Ramos (cell line): ENCODE measurements around the gene ZNF608.

Experiments used
- in situ Hi-C: fragments of 300-500 bp; cut with MboI; formaldehyde crosslinking; loops from one replicate; pipeline ENCODE4 v1.14.3; 2022; ENCODE audit warnings: low sequenced_read_pairs; ENCODE audit not compliant: unreplicated experiment

ZNF608 gene

DNA sequence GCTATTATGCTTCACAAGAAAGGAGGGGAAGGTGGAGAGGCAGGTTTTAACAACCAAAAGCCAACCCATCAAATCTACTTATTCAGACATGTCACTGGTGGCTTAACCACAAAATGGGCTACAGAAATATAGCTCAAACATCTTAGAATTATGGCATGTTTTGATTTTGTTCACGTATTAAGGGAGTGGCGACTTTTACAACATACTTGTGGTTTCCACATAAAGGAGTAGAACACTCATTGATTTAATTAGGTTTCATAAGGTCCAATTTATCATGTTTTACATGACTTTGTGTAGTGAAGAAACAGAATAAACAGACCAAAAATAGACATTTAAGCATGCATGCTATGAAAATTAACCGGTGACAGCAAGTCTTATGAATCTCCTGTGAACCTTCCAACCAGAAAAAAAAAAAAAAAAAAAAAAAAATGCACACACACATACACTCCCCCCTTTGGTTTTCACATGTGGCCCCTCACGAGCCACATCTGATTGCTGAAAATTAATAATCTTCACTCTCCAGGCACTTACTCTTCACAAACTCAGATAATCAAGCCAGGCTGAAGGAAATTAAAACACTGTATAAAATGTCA is 5.4 kb downstream of the ZNF608 start:
- in situ Hi-C loops, result loop anchor here (10.0 kb wide), 1 partner anchor 264 kb away; no protein-coding TSS in a partner anchor

GRCh38 chr5:124740071-124740470 is 6.4 kb downstream of the ZNF608 start:
- in situ Hi-C loops, result loop anchor here (10.0 kb wide), 1 partner anchor 265 kb away; no protein-coding TSS in a partner anchor

GRCh38 chr5:124739634-124740025 is 6.8 kb downstream of the ZNF608 start:
- in situ Hi-C loops, result loop anchor here (10.0 kb wide), 1 partner anchor 265 kb away; no protein-coding TSS in a partner anchor

DNA sequence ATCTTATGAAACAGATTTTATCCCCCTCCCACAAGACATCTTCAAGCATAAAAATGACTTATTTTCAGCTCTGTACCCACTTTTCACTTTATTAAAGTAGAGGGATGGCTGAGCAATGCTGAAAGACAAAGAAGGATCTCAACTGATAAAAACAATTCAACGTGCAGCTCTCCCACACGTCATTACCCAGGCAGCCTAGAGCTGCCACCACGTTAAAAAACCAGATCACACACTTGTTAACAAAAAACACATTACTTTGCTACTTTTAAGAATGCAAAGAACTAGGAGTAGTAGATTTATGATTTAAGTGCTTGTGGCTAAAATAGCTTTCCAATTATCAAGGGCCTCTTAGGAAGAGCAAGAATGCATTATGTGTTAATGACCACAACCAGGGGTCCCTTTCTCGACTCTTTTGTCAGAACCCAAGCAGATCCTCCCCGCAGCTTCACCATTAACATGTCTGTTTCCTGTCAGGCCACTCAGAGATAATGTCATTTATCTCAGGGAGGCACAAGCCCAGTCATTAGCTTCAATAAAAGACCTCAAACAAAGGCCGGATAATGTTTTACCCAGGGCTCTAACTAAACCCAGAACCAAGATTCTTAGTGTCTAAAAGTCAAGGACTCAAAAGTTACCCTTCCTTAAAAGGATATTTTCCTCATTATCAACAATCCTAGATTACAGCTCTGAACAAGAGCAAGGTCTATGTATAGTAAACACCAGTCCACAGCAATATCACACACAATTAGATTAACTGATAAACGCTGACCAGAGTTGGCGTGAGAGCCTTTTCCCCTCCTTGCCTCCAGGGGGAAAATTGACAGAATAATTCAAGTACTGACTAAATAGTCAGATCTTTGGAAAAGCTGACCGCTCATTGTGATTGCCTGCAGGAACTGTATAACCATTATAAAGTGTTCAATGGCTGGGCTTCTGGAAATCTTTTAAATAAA is 7.5 kb downstream of the ZNF608 start:
- in situ Hi-C loops, result no loop called here

DNA sequence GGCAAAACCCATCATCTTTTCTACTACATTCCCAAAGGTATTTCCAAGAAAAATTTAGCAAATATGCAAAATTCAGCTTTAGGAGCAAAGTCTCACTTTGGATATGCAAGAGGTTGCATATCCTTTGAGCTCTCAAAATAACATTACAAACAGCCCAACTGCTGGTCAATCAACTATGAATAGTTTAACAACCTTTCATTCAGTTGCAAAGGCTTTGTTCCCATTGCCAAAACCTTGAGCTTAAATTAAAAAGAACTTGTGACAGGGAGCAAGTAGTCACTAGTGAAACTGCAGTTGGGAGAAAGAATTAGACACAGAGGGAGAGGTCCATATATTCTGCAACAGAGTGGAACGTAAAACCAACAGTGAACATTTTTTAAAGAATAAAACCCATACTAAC is 8.8 kb downstream of the ZNF608 start:
- in situ Hi-C loops, result no loop called here

GRCh38 chr5:124736805-124737188 is 9.6 kb downstream of the ZNF608 start:
- in situ Hi-C loops, result no loop called here

DNA sequence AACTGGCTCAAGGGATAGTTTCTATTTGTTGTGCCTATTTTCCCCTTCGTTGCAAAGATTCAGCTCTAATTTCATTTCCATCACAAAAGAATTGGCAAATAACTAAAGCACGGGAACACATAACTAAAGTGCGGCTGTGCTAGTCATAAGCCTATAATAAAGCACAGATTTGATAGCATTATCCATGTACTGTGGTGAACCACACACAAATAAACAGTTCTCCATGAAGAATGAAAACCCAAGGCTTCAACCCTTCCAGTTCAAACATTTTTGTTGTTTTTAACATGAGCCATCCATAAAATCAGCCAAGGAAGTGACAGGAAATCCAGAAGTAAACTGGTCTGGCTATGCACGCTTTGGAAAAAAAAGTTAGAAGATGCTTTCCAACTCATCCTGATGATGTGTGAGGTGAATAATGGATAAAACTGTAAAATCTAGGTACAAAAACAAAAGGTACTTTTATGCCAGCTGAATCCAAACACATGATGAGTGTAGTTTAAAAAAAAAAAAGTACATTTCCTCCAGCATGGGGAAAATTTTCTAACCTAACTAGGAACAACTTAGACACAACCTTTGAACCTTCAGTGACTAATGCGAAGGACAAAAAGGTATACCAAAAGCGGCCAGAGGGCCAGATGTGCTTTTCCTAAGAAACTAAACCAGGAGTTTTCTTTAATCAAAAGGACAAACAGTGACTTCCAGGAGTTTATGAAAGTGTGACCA is 10.2 kb downstream of the ZNF608 start:
- in situ Hi-C loops, result no loop called here

GRCh38 chr5:124735169-124735858 is 11.1 kb downstream of the ZNF608 start:
- in situ Hi-C loops, result no loop called here

DNA sequence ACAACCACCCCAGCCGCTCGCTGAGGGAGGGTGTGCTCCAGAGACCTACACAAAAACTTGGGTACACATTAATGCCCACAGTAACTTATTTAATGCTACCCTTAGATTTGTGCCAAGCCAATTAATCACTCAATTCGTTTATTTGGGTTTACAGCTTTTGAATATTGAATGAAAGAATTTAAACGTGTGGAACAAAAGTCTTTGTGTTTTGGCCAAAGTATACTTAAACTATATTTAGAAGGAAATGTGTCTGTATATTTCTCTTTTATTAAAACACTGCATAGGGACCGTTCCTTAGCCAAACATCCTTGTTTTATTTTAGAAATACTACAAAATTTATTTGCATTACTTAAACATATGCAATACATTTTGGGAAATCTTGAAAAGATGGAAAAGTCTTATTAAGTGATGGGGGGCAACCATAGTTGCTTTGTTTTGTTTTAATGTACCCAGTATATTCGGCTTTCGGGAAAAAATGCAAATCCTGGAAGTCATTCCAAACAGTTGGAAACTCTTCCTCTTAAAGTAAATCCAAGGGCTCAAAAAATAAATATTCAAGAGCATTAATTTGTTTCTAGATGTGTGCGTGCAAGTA is 11.8 kb downstream of the ZNF608 start:
- in situ Hi-C loops, result no loop called here

DNA sequence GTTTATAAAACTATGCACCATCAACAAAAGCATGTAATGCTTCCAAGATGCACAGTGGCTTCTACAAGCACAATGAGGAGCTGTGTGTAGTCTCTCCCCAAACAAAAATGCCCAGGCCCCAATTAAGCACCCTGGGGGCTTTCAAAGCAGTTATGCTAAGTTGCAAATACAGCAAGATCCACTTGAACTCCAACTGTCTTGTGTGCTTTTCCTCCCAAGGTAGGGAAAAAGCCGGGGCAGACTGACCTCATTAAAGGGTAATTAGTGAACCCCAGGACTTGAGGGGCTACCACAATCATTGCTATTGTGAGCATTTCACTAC is 13.1 kb downstream of the ZNF608 start:
- in situ Hi-C loops, result no loop called here

GRCh38 chr5:124732428-124733328 is 13.8 kb downstream of the ZNF608 start:
- in situ Hi-C loops, result no loop called here

GRCh38 chr5:124730381-124730780 is 16.1 kb downstream of the ZNF608 start:
- in situ Hi-C loops, result no loop called here

GRCh38 chr5:124729720-124730359 is 16.6 kb downstream of the ZNF608 start:
- in situ Hi-C loops, result no loop called here

DNA sequence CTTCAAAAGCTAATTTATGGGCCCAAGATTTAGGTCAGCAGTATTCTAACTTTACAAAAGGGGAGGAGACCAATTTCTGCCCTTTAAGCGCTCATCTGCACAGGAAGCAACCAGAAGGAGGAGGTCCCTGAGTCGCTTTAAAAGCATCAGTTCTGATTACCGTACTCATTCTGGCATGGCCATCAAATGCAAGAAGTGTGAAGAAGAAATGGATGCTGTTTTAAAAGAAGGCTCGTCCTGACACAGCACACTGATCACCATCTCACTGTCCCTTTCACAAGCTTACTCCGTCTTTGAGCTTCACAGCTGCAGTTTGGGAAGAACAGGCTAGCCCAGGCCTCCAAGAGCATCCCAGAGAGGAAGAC is 17.5 kb downstream of the ZNF608 start:
- in situ Hi-C loops, result no loop called here

GRCh38 chr5:124728331-124728967 is 18.0 kb downstream of the ZNF608 start:
- in situ Hi-C loops, result no loop called here

GRCh38 chr5:124726631-124727362 is 19.6 kb downstream of the ZNF608 start:
- in situ Hi-C loops, result no loop called here

- in situ Hi-C loops, result no loop called here
Measured at GRCh38 chr5:124725622-124726258, 20.7 kb downstream of the ZNF608 start.
